HCT116 (cell line): ENCODE results near the gene STX1A. TPM values are rescaled to one million over a fixed set of nuclear protein-coding genes. Genes with fewer than 3 reads are reported as not detected.
A peak's percentile ranks its signal among the peaks of the same experiment; 100 is the strongest.

Experiments
- ATAC-seq: fragments of 200-7000 bp; cut with Tn5 transposase; 2 replicates; pipeline ENCODE4 v1.9.1; 2020; ENCODE audit warnings: mild to moderate bottlenecking, moderate library complexity
- BruUV-seq: library from RNA; stranded (reverse); fragments of 400-500 nt; replicated peaks from 2 replicates; lab custom pipeline; 2021; lab: Mats Ljungman, UMichigan
- CTCF ChIA-PET: fragments of 300-600 bp; sonication (Branson Sonifier 250); formaldehyde crosslinking; loops from one replicate; lab custom pipeline; 2021; ENCODE audit warnings: antibody characterized with exemption; lab: Charles Lee
- POLR2A ChIA-PET: fragments of 300-600, 350-600 bp; sonication (Branson Sonifier 250); formaldehyde crosslinking; loops from one replicate; lab custom pipeline; 2021; ENCODE audit warnings: antibody characterized with exemption; lab: Charles Lee
- RAD21 ChIA-PET, 2 experiments: fragments of 300-600 bp; sonication (Branson Sonifier 250); formaldehyde crosslinking; loops; one replicate each; lab custom pipeline; 2023; ENCODE audit warnings: low total read pairs in 2 of 2; ENCODE audit not compliant: uncharacterized antibody in 2 of 2, unreplicated experiment in 2 of 2, low non-redundant PET in 1 of 2; lab: Charles Lee
- DNase-seq: peaks from one replicate; pipeline ENCODE4 v3.0.0-alpha.2; 2010; ENCODE audit warnings: low read depth, low spot score
- H2AFZ ChIP-seq: fragments of 200-600 bp; shearing (Covaris generic), sonication (generic); 2 replicates; pipeline ENCODE4 v1.6.1; 2017; ENCODE audit warnings: low read depth, mixed run types, mixed read lengths, antibody characterized with exemption, low read length; ENCODE audit not compliant: poor library complexity, severe bottlenecking
- H3K27ac ChIP-seq: 2 replicates; pipeline ENCODE4 v1.5.1; 2012; ENCODE audit warnings: low read depth, low read length
- H3K27me3 ChIP-seq: fragments of 200-600 bp; sonication (generic); 2 replicates; pipeline ENCODE4 v1.6.1; 2016; ENCODE audit warnings: mixed run types, low read length, mixed read lengths; ENCODE audit not compliant: insufficient read depth
- H3K36me3 ChIP-seq, 2 experiments: fragments of 200-500 bp in 1 of 2; fragments of 200-600 bp in 1 of 2; sonication (Bioruptor generic) in 1 of 2; sonication (generic) in 1 of 2; 2 replicates each; pipeline versions ENCODE4 v1.5.1 to v1.6.1; 2014 to 2016; ENCODE audit warnings: low read length in 2 of 2, inconsistent platforms in 1 of 2, mixed read lengths in 1 of 2, mixed run types in 1 of 2; ENCODE audit not compliant: insufficient read depth in 2 of 2, control insufficient read depth in 1 of 2
- H3K4me1 ChIP-seq, 2 experiments: fragments of 200-600 bp in 1 of 2; sonication (generic) in 1 of 2; 2 replicates each; pipeline versions ENCODE4 v1.5.1 to v1.6.1; 2012 to 2017; ENCODE audit warnings: low read length in 2 of 2, inconsistent platforms in 1 of 2, mild to moderate bottlenecking in 1 of 2, mixed read lengths in 1 of 2, mixed run types in 1 of 2, moderate library complexity in 1 of 2; ENCODE audit not compliant: insufficient read depth in 2 of 2, control insufficient read depth in 1 of 2
- H3K4me2 ChIP-seq: fragments of 200-600 bp; sonication (generic); 2 replicates; pipeline ENCODE4 v1.6.1; 2017; ENCODE audit warnings: mixed run types, low read length, mixed read lengths
- H3K4me3 ChIP-seq, 2 experiments: fragments of 200-600 bp in 1 of 2; sonication (generic) in 1 of 2; replicated peaks in 1 of 2; 2 replicates each; pipeline ENCODE4 v1.5.1; 2011 to 2016; ENCODE audit warnings: low read length in 2 of 2, control low read depth in 1 of 2, low read depth in 1 of 2, mild to moderate bottlenecking in 1 of 2, mixed read lengths in 1 of 2, mixed run types in 1 of 2
- H3K79me2 ChIP-seq: fragments of 200-600 bp; sonication (generic); 2 replicates; pipeline ENCODE4 v1.6.1; 2017; ENCODE audit warnings: mild to moderate bottlenecking, mixed run types, low read length, moderate library complexity, mixed read lengths; ENCODE audit not compliant: insufficient read depth
- H3K9ac ChIP-seq: fragments of 200-600 bp; sonication (generic); 2 replicates; pipeline ENCODE4 v1.6.1; 2016; ENCODE audit warnings: low read length, mixed read lengths
- H3K9me2 ChIP-seq: fragments of 200-600 bp; sonication (generic), shearing (Covaris generic); 2 replicates; pipeline ENCODE4 v1.6.1; 2017; ENCODE audit warnings: mixed run types, mild to moderate bottlenecking, moderate library complexity; ENCODE audit not compliant: insufficient read depth
- H3K9me3 ChIP-seq, 2 experiments: fragments of 200-500 bp in 1 of 2; fragments of 200-600 bp in 1 of 2; sonication (Bioruptor generic) in 1 of 2; sonication (generic) in 1 of 2; 2 replicates each; pipeline ENCODE4 v1.6.1; 2014 to 2017; ENCODE audit warnings: low read length in 2 of 2, mixed read lengths in 2 of 2, inconsistent platforms in 1 of 2, low read depth in 1 of 2, mild to moderate bottlenecking in 1 of 2, mixed run types in 1 of 2, moderate library complexity in 1 of 2; ENCODE audit not compliant: control insufficient read depth in 1 of 2, insufficient read depth in 1 of 2
- H4K20me1 ChIP-seq: fragments of 200-600 bp; sonication (generic), shearing (Covaris generic); 2 replicates; pipeline ENCODE4 v1.6.1; 2017; ENCODE audit warnings: mixed run types, mild to moderate bottlenecking, moderate library complexity; ENCODE audit not compliant: insufficient read depth
- CBX3 ChIP-seq: IDR thresholded peaks from 2 replicates; pipeline ENCODE4 v1.6.1; 2012; ENCODE audit warnings: low read depth
- ELF1 ChIP-seq: IDR thresholded peaks from 2 replicates; pipeline ENCODE4 v1.6.1; 2012; ENCODE audit warnings: low read depth, borderline replicate concordance
- intact Hi-C: fragments of 100-400 bp; cut with micrococcal nuclease; formaldehyde crosslinking; loops from 2 replicates; pipeline ENCODE4 v1.10.0; 2022
- total RNA-seq: library from RNA; stranded (reverse); gene quantifications from one replicate; pipeline ENCODE4 v1.2.1, GENCODE V29; 2021; ENCODE audit not compliant: unreplicated experiment
- TF ChIP-seq, protein P1 (sequence below): IDR thresholded peaks from 2 replicates; pipeline ENCODE4 v1.6.1; 2012
- TF ChIP-seq, protein P2 (sequence below), 3 experiments: fragments of 200-600 bp in 1 of 3; sonication (generic) in 1 of 3; IDR thresholded peaks in 2 of 3; conservative IDR thresholded peaks in 1 of 3; 2 replicates each; pipeline ENCODE4 v1.5.1; 2012 to 2017; ENCODE audit warnings: low read depth in 2 of 3, low read length in 2 of 3, antibody characterized with exemption in 1 of 3, borderline replicate concordance in 1 of 3, control low read depth in 1 of 3, mild to moderate bottlenecking in 1 of 3, mixed read lengths in 1 of 3, mixed run types in 1 of 3, moderate library complexity in 1 of 3; ENCODE audit not compliant: insufficient read depth in 1 of 3
- TF ChIP-seq, protein P3 (sequence below): IDR thresholded peaks from 2 replicates; pipeline ENCODE4 v1.6.1; 2012; ENCODE audit warnings: low read depth

Gene STX1A
- total RNA-seq, 1 experiment from 2014 or later, result 39.4 TPM

DNA sequence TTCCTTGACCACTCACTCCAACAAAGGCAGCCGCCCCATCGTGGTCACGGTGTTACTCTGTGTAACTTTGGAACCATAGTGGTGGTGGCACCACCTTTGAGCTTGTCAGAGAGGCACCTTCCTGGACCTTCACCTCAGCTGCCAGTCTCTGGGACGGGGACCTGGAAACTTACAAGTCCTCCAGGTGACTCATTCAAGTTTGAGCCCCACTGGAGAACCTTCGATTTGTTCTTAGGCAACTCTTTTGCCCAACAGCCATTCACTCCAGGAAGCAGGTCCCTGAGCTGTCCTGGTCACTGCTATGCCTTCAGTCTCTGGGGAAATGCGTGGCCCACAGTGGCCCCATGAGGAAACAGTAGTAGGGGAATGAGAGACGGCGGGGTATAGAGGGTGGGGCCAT, 17.2 kb downstream of the STX1A start:
- H3K4me1 ChIP-seq, result peaks cover 22 to 47% of the 10 kb centered on the region in 2 experiments
- TF ChIP-seq ELF1 (no peak), CBX3 (no peak)
- TF ChIP-seq, protein P1, sequence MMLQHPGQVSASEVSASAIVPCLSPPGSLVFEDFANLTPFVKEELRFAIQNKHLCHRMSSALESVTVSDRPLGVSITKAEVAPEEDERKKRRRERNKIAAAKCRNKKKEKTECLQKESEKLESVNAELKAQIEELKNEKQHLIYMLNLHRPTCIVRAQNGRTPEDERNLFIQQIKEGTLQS, result no peak
- TF ChIP-seq, protein P2, sequence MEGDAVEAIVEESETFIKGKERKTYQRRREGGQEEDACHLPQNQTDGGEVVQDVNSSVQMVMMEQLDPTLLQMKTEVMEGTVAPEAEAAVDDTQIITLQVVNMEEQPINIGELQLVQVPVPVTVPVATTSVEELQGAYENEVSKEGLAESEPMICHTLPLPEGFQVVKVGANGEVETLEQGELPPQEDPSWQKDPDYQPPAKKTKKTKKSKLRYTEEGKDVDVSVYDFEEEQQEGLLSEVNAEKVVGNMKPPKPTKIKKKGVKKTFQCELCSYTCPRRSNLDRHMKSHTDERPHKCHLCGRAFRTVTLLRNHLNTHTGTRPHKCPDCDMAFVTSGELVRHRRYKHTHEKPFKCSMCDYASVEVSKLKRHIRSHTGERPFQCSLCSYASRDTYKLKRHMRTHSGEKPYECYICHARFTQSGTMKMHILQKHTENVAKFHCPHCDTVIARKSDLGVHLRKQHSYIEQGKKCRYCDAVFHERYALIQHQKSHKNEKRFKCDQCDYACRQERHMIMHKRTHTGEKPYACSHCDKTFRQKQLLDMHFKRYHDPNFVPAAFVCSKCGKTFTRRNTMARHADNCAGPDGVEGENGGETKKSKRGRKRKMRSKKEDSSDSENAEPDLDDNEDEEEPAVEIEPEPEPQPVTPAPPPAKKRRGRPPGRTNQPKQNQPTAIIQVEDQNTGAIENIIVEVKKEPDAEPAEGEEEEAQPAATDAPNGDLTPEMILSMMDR (IDR thresholded peaks at IDR 0.05 in 2 of 3, conservative IDR thresholded peaks at IDR 0.05 in 1 of 3; ENCODE audit: borderline replicate concordance in 1 of 3, insufficient read depth in 1 of 3, low read depth in 2 of 3, low read length in 2 of 3), result no peak
- TF ChIP-seq, protein P3, sequence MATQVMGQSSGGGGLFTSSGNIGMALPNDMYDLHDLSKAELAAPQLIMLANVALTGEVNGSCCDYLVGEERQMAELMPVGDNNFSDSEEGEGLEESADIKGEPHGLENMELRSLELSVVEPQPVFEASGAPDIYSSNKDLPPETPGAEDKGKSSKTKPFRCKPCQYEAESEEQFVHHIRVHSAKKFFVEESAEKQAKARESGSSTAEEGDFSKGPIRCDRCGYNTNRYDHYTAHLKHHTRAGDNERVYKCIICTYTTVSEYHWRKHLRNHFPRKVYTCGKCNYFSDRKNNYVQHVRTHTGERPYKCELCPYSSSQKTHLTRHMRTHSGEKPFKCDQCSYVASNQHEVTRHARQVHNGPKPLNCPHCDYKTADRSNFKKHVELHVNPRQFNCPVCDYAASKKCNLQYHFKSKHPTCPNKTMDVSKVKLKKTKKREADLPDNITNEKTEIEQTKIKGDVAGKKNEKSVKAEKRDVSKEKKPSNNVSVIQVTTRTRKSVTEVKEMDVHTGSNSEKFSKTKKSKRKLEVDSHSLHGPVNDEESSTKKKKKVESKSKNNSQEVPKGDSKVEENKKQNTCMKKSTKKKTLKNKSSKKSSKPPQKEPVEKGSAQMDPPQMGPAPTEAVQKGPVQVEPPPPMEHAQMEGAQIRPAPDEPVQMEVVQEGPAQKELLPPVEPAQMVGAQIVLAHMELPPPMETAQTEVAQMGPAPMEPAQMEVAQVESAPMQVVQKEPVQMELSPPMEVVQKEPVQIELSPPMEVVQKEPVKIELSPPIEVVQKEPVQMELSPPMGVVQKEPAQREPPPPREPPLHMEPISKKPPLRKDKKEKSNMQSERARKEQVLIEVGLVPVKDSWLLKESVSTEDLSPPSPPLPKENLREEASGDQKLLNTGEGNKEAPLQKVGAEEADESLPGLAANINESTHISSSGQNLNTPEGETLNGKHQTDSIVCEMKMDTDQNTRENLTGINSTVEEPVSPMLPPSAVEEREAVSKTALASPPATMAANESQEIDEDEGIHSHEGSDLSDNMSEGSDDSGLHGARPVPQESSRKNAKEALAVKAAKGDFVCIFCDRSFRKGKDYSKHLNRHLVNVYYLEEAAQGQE, result no peak
- 0 out of 2 replicates have a peak, but pooled peaks cover 3% of the 10 kb centered on the region for H4K20me1 ChIP-seq
- no peaks in the 10 kb centered on the region for H3K9me3 ChIP-seq
- H3K27ac ChIP-seq, result peak overlapping the region; percentile 27; the same call in 1 of the 2 replicates
- DNase-seq (no peak), ATAC-seq (no peak)
- H3K36me3 ChIP-seq, result peaks cover 26 to 51% of the 10 kb centered on the region in 2 experiments; a peak in 3 of 4 replicates
- no peak overlapping the region for H3K9ac ChIP-seq
- BruUV-seq, result no TSS peak
- H3K4me2 ChIP-seq, result peak overlapping the region; percentile 34; the same call in 1 of the 2 replicates
- H3K79me2 ChIP-seq, result peaks cover 7% of the 10 kb centered on the region; the same call in 1 of the 2 replicates
- H3K4me3 ChIP-seq, result no peak overlapping the region
- no peak overlapping the region for H2AFZ ChIP-seq
- ChIA-PET POLR2A (no interaction called here), CTCF (interaction anchor here (0.7 to 2.0 kb wide), 3 partner anchors 13 to 32 kb away, joined by 3 to 7 read pairs (median 4); no protein-coding TSS in a partner anchor), RAD21 (interaction anchor here in 1 of 2 experiments (1.2 kb wide), 1 partner anchor 19 kb away, joined by 3 read pairs; no protein-coding TSS in a partner anchor)
- H3K9me2 ChIP-seq, result no peaks in the 10 kb centered on the region
- intact Hi-C loops, result no loop called here
- no peaks in the 10 kb centered on the region for H3K27me3 ChIP-seq
